ENCODE results near the gene SEC22C. TPM values are rescaled to one million over a fixed set of nuclear protein-coding genes. Genes with fewer than 3 reads are reported as not detected.
A peak's percentile ranks its signal among the peaks of the same experiment; 100 is the strongest.

The SEC22C gene
- total RNA-seq, 1 donor from 2014 or later = 49.8 TPM

DNA sequence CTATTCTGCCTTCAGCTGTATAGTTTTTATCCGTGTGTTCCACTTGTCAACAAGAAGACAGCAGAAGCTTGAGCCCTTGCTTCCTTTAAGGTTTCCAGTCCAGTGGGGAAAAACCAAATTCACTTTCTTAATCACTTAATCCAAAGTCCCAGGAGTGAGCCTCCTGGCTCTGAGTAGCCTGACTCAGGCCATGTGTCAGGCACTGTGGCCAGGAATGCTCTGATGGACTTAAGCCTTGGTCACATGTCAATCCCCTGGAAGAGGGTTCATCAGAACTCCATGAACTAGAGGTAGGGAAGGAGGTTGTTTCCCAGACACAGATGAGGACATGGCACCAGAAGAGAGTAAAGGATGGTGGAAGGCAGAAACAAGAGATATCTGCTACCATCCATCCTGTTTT is 70.6 kb downstream of the SEC22C start:
- Mint-ChIP-seq H3K27me3 (ENCODE audit: low read depth) (peaks cover 21% of the 10 kb centered on the region), H3K4me1 (ENCODE audit: low read depth) (peaks cover 5% of the 10 kb centered on the region), H3K9me3 (ENCODE audit: low read depth) (no peaks in the 10 kb centered on the region), H3K36me3 (ENCODE audit: low read depth) (peaks cover 2% of the 10 kb centered on the region), H3K27ac (ENCODE audit: unreplicated experiment) (no peak overlapping the region), H3K4me3 (ENCODE audit: unreplicated experiment) (no peak overlapping the region)
- no peak for DNase-seq (ENCODE audit: low spot score)
- TF ChIP-seq, protein P1, sequence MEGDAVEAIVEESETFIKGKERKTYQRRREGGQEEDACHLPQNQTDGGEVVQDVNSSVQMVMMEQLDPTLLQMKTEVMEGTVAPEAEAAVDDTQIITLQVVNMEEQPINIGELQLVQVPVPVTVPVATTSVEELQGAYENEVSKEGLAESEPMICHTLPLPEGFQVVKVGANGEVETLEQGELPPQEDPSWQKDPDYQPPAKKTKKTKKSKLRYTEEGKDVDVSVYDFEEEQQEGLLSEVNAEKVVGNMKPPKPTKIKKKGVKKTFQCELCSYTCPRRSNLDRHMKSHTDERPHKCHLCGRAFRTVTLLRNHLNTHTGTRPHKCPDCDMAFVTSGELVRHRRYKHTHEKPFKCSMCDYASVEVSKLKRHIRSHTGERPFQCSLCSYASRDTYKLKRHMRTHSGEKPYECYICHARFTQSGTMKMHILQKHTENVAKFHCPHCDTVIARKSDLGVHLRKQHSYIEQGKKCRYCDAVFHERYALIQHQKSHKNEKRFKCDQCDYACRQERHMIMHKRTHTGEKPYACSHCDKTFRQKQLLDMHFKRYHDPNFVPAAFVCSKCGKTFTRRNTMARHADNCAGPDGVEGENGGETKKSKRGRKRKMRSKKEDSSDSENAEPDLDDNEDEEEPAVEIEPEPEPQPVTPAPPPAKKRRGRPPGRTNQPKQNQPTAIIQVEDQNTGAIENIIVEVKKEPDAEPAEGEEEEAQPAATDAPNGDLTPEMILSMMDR (IDR thresholded peaks at IDR 0.05) = no peak

DNA sequence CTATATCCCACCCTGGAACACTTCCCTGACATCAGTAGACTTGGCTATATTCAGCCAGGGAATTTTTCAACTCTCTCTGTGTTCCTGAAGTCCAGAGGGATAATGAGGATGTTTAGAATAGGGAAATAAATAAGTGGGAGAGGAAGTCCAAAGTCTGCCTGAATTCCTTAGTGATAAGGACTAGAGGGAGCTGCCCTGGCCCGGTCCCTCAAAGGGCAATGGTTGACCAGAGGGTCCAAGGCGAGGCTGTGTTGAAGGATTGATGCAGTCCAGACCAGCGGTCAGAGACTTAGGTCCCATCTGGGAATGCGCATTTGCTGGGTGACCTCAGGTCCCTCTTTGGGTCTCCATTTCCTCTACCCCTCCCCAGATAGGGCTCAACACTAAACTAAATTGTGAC is 71.4 kb downstream of the SEC22C start:
- TF ChIP-seq, protein P1 (IDR thresholded peaks at IDR 0.05) = no peak
- H3K9me3 Mint-ChIP-seq (ENCODE audit: low read depth) = no peaks in the 10 kb centered on the region
- H3K4me1 Mint-ChIP-seq (ENCODE audit: low read depth) = no peaks in the 10 kb centered on the region
- peak; percentile 52 for DNase-seq (ENCODE audit: low spot score)
- no peak overlapping the region for H3K27ac Mint-ChIP-seq (ENCODE audit: unreplicated experiment)
- H3K36me3 Mint-ChIP-seq (ENCODE audit: low read depth) = peaks cover 2% of the 10 kb centered on the region
- H3K27me3 Mint-ChIP-seq (ENCODE audit: low read depth) = peaks cover 21% of the 10 kb centered on the region
- H3K4me3 Mint-ChIP-seq (ENCODE audit: unreplicated experiment) = no peak overlapping the region

DNA sequence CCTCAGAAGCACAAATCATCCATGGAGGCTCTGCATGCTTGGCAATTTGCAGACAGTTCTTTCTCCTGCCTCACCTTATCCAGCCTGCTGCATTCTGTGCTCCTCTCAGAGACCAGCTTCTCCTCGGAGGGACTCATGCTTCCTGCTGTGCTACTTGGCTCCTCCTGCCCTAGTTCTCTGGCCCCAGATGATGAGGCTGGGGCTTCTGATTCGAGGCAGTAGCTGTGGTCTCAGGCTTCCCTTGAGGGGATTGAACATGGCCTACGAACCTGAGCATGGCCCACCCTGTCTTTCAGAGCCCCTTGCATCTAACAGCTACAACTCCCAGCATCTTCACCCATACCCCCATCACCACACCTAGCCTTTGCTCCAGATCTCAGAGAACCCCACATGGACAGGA is 72.7 kb downstream of the SEC22C start:
- no peak overlapping the region for H3K4me3 Mint-ChIP-seq (ENCODE audit: unreplicated experiment)
- no peak overlapping the region for H3K27ac Mint-ChIP-seq (ENCODE audit: unreplicated experiment)
- DNase-seq (ENCODE audit: low spot score) = no peak
- H3K36me3 Mint-ChIP-seq (ENCODE audit: low read depth) = peaks cover 2% of the 10 kb centered on the region
- TF ChIP-seq, protein P1 (IDR thresholded peaks at IDR 0.05) = no peak
- peaks cover 21% of the 10 kb centered on the region for H3K27me3 Mint-ChIP-seq (ENCODE audit: low read depth)
- no peaks in the 10 kb centered on the region for H3K9me3 Mint-ChIP-seq (ENCODE audit: low read depth)
- H3K4me1 Mint-ChIP-seq (ENCODE audit: low read depth) = no peaks in the 10 kb centered on the region

DNA sequence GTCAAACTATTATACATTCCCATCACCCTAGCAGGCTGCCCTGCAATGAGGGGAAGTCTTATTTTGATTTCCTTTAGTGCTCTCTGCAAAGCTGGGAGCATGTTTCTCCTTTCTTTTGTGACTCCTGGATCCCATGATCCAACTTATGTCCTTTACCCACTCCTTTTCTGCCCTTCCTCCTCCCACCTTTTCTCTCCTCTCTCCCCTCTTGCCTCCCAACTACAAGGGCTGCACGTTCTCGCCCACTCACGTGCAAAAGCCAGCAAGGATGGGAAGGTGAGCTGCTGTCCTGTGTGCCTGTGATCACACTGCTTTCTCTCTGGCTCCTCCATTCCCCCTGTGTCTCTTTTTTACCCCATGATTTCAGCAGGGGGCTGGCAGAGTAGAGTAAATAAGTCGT is 73.2 kb downstream of the SEC22C start:
- H3K27ac Mint-ChIP-seq (ENCODE audit: unreplicated experiment) = no peak overlapping the region
- peaks cover 21% of the 10 kb centered on the region for H3K27me3 Mint-ChIP-seq (ENCODE audit: low read depth)
- TF ChIP-seq, protein P1 (IDR thresholded peaks at IDR 0.05) = no peak
- H3K4me1 Mint-ChIP-seq (ENCODE audit: low read depth) = peaks cover under 1% of the 10 kb centered on the region
- DNase-seq (ENCODE audit: low spot score) = peak; percentile 25
- H3K9me3 Mint-ChIP-seq (ENCODE audit: low read depth) = no peaks in the 10 kb centered on the region
- H3K36me3 Mint-ChIP-seq (ENCODE audit: low read depth) = peaks cover 1% of the 10 kb centered on the region
- no peak overlapping the region for H3K4me3 Mint-ChIP-seq (ENCODE audit: unreplicated experiment)

DNA sequence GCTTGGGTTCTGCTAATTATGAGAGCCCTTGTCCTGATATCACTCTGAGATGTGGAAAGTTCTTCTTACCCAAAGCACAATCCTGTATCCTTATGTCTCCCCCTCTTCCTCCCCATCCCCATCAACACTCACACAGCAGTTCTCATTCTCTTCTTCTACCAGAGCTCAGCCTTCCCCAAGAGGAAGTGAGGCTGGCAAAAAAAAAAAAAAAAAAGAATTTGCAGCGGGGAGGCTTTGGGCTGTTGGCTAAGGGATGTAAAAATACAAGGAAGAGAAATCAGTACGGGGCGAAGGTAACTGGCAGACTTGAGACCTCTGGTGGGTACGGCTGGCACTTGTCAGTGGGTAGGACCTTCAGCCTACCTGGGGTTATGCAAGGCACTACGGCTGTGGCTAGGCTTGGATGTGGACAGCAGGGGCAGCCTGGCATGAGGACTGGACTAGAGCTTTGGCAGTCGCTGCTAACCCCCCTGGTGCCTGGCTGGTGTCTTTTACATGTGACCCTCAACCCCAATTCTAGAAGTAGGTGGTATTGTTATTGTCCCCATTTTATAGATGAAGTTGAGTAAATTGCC is 73.9 kb downstream of the SEC22C start:
- DNase-seq (ENCODE audit: low spot score) = peak; percentile 50
- H3K27ac Mint-ChIP-seq (ENCODE audit: unreplicated experiment) = no peak overlapping the region
- no peaks in the 10 kb centered on the region for H3K36me3 Mint-ChIP-seq (ENCODE audit: low read depth)
- H3K9me3 Mint-ChIP-seq (ENCODE audit: low read depth) = no peaks in the 10 kb centered on the region
- H3K4me3 Mint-ChIP-seq (ENCODE audit: unreplicated experiment) = no peak overlapping the region
- TF ChIP-seq, protein P1 (IDR thresholded peaks at IDR 0.05) = no peak
- peaks cover 8% of the 10 kb centered on the region for H3K4me1 Mint-ChIP-seq (ENCODE audit: low read depth)
- H3K27me3 Mint-ChIP-seq (ENCODE audit: low read depth) = peaks cover 23% of the 10 kb centered on the region

Measured in chondrocyte (in vitro differentiated cells).